Right renal cortex interstitium (tissue), 3 donors: ENCODE data around the gene CDH13. TPM values are rescaled to one million over a fixed set of nuclear protein-coding genes. Genes with fewer than 3 reads are reported as not detected.

Experiments used
- DNase-seq, 3 donors: peaks; one replicate each; pipeline ENCODE4 v3.0.0-alpha.2; 2013; ENCODE audit warnings: low read depth in 3 of 3, low spot score in 2 of 3
- polyA plus RNA-seq, 3 donors: library from polyadenylated mRNA; unstranded; fragments of 120-200 nt; gene quantifications; one replicate each; pipeline ENCODE4 v1.2.1, GENCODE V29; 2013; ENCODE audit not compliant: insufficient read length in 3 of 3

CDH13 gene
- polyA plus RNA-seq, 3 donors, result 9.4 to 16.2 (median 14.7) TPM

- no peak for DNase-seq
These were observed 510.6 kb downstream of the CDH13 start for GRCh38 chr16:83137326-83137781.

DNA sequence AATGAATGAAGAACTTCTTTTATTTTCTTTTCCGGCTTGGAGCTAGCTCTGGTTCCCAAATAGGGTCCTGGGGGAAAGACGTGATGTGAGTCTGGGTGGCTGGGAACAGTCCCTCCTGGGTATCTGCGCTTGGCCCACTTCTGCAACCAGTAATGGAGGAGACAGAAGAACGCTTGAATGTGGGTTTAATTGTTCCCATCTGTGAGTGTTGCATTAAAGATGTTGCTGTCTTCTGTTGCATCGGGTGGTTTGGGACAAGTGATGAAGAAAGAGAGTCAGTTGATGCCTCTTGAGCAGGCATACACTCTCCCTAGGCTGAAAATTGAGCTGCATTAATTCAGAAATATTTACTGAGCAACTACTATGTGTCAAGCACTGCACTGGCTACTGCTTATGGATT, 511.1 kb downstream of the CDH13 start:
- DNase-seq, result no peak

- no peak for DNase-seq
These were observed 511.7 kb downstream of the CDH13 start for GRCh38 chr16:83138512-83138911.

- no peak for DNase-seq
These were observed 512.4 kb downstream of the CDH13 start for GRCh38 chr16:83138976-83139690.

GRCh38 chr16:83143788-83144187, 517.0 kb downstream of the CDH13 start:
- no peak for DNase-seq

DNA sequence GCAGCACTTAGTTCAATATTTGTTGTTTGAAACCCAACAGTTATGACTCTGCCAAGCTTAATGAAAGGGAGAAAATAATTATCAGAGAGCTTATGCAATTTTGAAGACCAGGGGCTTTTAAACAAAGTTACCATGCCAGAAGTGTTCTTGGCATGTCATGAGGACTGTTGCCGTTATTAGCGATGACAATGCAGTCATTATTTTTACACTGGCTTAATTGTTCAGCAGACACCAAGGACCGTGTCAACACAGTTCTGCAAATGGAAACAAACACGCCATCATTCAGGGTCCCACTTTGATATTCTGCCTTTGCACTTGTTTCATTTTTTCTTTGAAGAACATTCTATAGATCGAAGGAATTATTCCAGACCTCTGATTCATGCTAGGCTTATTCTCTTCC, 518.5 kb downstream of the CDH13 start:
- DNase-seq, result no peak

DNA sequence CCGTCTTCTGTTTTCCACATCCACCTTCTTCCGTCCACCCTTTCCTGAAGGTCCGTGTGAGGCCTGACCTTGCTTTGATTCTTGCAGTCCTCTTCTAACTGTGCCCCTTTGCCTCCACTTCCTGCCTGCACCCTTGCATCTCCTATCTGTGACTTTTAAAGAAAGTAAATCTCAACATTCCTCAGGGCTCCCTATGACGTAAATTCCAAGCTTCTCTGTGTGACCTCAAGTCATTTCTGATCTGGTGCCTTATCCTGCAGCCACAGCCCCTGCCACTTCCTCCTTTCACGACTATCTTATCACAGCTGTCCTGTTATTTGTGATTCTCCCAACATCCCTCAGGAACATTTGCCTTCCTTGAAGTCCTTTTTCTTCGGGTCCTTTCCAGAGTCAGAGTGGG, 520.5 kb downstream of the CDH13 start:
- DNase-seq, result no peak

GRCh38 chr16:83158320-83158957, 531.7 kb downstream of the CDH13 start:
- no peak for DNase-seq

GRCh38 chr16:83159049-83159448, 532.3 kb downstream of the CDH13 start:
- no peak for DNase-seq

DNA sequence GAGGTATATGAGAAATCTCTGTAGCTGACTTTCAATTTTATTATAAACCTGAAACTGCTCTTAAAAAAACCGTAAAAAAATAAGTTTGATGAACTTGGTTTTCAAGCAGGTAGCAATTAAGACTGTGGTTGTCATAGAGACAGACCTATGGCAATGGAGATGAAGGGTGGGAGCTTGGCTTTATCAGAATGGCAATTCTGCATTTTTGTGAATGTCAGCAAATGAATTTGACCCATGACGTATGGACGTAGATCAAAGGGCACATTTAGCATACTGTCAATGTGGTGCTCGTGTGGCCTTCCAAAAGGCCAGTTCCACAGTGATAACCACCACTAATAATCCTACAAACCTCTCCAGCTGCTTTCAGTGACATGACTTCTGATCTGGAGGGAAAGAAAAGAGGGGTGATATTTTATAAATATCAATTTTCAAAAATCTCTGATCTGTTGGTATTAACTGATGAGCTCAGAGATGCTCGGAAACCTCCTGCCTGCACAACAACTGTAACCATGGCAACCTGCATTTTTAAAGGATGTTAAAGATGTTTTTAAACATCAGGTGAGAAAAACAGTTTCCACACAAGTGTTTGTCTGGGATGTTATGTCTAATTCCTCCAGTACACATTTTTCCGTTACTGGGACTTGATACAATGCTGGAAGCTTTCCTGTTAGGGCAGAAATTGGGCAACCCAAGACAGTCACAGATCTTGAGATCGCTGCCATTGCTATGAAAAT, 533.7 kb downstream of the CDH13 start:
- no peak for DNase-seq

- DNase-seq, result no peak
These were observed 536.0 kb downstream of the CDH13 start for GRCh38 chr16:83162791-83163190.

GRCh38 chr16:83164816-83165215, 538.0 kb downstream of the CDH13 start:
- DNase-seq, result no peak

DNA sequence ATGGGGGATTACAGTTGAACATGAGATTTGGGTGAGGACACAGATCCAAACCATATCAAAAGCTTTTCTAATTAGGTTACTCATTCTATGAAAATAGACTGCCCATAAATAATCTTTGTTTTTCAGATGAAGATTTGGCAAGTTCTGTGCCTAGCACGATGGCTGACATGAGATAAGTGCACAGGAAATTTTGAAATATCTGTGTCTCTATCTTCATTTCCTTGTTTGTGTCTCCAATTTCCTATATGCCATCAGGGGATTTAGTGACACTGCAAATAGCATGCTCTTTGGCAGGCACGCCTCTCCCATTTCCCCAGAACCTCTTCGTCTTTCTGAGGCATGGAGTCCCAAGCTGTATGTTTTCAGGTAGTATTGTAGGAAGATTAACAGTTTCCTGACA, 544.6 kb downstream of the CDH13 start:
- no peak for DNase-seq

DNA sequence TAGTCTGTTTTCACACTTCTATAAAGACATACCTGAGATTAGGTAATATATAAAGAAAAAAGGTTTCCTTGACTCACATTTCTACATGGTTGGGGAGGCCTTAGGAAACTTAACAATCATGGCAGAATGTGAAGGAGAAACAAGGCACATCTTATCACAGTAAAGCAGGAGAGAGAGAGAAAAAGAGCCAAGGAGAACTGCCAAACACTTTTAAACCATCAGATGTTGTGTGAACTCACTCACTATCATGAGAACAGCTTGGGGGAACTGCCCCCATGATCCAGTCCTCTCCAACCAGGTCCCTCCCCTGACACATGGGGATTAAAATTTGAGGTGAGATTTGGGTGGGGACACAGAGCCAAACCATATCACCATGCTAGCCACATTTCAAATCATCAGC, 547.9 kb downstream of the CDH13 start:
- DNase-seq, result no peak

- DNase-seq, result no peak
These were observed 550.0 kb downstream of the CDH13 start for GRCh38 chr16:83176802-83177201.

GRCh38 chr16:83185902-83186301, 559.1 kb downstream of the CDH13 start:
- DNase-seq, result no peak

DNA sequence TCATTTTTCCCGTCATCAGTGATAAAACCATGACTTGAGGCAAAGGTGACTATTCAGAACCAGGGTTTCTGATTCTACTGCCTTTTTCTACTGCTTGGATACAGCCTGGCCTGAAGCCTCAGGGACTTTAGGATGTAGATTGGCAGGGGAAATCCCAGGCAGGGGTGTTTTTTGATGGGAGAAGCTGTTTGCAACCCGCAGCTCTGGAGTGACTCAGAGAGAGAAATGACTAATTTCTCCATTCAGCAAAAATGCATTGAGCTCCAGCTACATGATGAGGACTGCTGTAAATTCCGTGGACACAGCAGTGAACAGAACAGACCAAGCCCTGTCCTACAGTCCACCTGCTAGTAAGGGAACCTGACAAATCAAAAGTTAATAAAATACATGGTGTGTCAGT, 560.6 kb downstream of the CDH13 start:
- DNase-seq, result no peak

GRCh38 chr16:83196796-83197195, 570.0 kb downstream of the CDH13 start:
- DNase-seq, result no peak

DNA sequence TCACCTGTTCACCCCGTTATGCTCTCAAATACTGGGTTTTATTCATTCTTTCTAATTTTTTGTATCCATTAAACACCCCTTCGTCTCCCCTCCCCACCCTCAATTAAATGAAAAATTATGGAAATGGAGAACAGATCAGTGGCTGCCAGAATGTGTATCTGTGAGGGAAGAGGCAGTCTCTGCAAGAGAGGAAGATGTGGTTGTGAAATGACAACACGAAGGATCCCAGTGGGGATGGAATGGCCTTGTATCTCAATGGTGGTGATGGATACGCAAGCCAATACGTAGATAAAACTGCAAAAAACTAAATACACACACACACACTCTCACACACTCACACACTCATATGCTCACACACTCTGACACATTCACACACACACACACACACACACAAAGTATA, 570.7 kb downstream of the CDH13 start:
- DNase-seq, result no peak

DNA sequence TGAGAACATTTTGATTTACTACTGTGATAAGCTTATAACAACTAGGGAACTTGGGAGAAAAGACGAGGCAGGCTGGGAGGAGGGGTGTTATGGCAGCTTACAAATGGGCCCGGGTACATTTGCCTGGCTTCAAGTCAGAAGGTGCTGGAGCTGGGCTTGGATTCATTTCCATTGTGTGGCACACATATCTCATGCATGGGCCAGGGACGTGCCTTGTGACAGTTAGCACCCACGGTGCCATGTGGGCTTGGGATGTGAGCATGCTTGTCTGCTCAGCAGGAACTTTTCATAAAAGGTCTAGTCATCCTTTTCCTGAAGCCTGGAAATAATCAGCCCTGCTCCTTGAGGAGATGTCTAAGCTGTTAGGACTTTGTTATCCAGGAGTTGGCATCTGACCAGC, 572.2 kb downstream of the CDH13 start:
- DNase-seq, result no peak

GRCh38 chr16:83200005-83200779, 573.4 kb downstream of the CDH13 start:
- DNase-seq, result no peak
